ENCODE results near the gene FAAP20.

The FAAP20 gene

GRCh38 chr1:2175055-2175414 is 19.5 kb downstream of the FAAP20 start:
- no peak for DNase-seq
- peaks cover 0 to 7% (median 0%) of the 10 kb centered on the region in 3 donors for H3K36me3 ChIP-seq
- H3K9me3 ChIP-seq: no peaks in the 10 kb centered on the region
- H3K4me1 ChIP-seq: peaks cover 0 to 12% (median 4%) of the 10 kb centered on the region in 4 donors
- H3K27ac ChIP-seq: no peak overlapping the region
- no peak for TF ChIP-seq CTCF (IDR thresholded peaks at IDR 0.05)
- H3K4me3 ChIP-seq: peak overlapping the region; percentile 18 to 52
- intact Hi-C loops (cut with DNase I; ENCODE audit: low total_unique reads): no loop called here
- H3K27me3 ChIP-seq: peaks cover 0 to 38% of the 10 kb centered on the region in 2 donors

- peak overlapping the region; percentile 18 to 52 for H3K4me3 ChIP-seq
- intact Hi-C loops (cut with DNase I; ENCODE audit: low total_unique reads): no loop called here
- no peak overlapping the region for H3K27ac ChIP-seq
- H3K36me3 ChIP-seq: peaks cover 0 to 4% (median 0%) of the 10 kb centered on the region in 3 donors
- peak; percentile 86 to 92 for TF ChIP-seq CTCF (IDR thresholded peaks at IDR 0.05)
- no peaks in the 10 kb centered on the region for H3K9me3 ChIP-seq
- peak; percentile 64 to 80 for DNase-seq
- peaks cover 0 to 44% of the 10 kb centered on the region in 2 donors for H3K27me3 ChIP-seq
- H3K4me1 ChIP-seq: peaks cover 0 to 12% (median 4%) of the 10 kb centered on the region in 4 donors
Observed at GRCh38 chr1:2174348-2175054, 20.1 kb downstream of the FAAP20 start.

- H3K27ac ChIP-seq: no peak overlapping the region
- no peaks in the 10 kb centered on the region for H3K9me3 ChIP-seq
- no peak for TF ChIP-seq CTCF (IDR thresholded peaks at IDR 0.05)
- peaks cover 0 to 12% (median 4%) of the 10 kb centered on the region in 4 donors for H3K4me1 ChIP-seq
- no peak overlapping the region for H3K4me3 ChIP-seq
- intact Hi-C loops (cut with DNase I; ENCODE audit: low total_unique reads): no loop called here
- DNase-seq: no peak
- H3K36me3 ChIP-seq: peaks cover 0 to 4% (median 0%) of the 10 kb centered on the region in 3 donors
- H3K27me3 ChIP-seq: peaks cover 0 to 44% of the 10 kb centered on the region in 2 donors
Observed at GRCh38 chr1:2173546-2174347, 20.8 kb downstream of the FAAP20 start.

GRCh38 chr1:2172551-2173146 is 21.9 kb downstream of the FAAP20 start:
- no peaks in the 10 kb centered on the region for H3K36me3 ChIP-seq

More at GRCh38 chr1:2172551-2173146, 21.9 kb downstream of the FAAP20 start:
- no peak for DNase-seq
- TF ChIP-seq CTCF (IDR thresholded peaks at IDR 0.05): no peak
- Histone ChIP-seq H3K27ac (no peak overlapping the region), H3K9me3 (no peaks in the 10 kb centered on the region), H3K4me3 (no peak overlapping the region), H3K4me1 (peaks cover 0 to 12% (median 4%) of the 10 kb centered on the region in 4 donors), H3K27me3 (peaks cover 0 to 45% of the 10 kb centered on the region in 2 donors)
- intact Hi-C loops (cut with DNase I; ENCODE audit: low total_unique reads): no loop called here
